ENCODE results near the gene MRTFA. TPM values are rescaled to one million over a fixed set of nuclear protein-coding genes. Genes with fewer than 3 reads are reported as not detected.
"Not testable (repeated sequence)": the region's sequence is repeated elsewhere in the genome, so short reads cannot be mapped to it uniquely, and the experiment has no call there.

The MRTFA gene
- total RNA-seq, 1 experiment from 2014 or later: 44.7 TPM

- TF ChIP-seq, protein P1, sequence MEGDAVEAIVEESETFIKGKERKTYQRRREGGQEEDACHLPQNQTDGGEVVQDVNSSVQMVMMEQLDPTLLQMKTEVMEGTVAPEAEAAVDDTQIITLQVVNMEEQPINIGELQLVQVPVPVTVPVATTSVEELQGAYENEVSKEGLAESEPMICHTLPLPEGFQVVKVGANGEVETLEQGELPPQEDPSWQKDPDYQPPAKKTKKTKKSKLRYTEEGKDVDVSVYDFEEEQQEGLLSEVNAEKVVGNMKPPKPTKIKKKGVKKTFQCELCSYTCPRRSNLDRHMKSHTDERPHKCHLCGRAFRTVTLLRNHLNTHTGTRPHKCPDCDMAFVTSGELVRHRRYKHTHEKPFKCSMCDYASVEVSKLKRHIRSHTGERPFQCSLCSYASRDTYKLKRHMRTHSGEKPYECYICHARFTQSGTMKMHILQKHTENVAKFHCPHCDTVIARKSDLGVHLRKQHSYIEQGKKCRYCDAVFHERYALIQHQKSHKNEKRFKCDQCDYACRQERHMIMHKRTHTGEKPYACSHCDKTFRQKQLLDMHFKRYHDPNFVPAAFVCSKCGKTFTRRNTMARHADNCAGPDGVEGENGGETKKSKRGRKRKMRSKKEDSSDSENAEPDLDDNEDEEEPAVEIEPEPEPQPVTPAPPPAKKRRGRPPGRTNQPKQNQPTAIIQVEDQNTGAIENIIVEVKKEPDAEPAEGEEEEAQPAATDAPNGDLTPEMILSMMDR (conservative IDR thresholded peaks at IDR 0.05): no peak
- TF ChIP-seq EZH2 (IDR thresholded peaks at IDR 0.05; ENCODE audit: low read depth): no peak
- POLR2A ChIA-PET (ENCODE audit: unreplicated experiment): no interaction called here
- H3K9me3 ChIP-seq (ENCODE audit: insufficient read depth, low read depth): no peaks in the 10 kb centered on the region
- BruUV-seq (replicated peaks): no TSS peak
- peaks cover 19% of the 10 kb centered on the region for H3K4me1 ChIP-seq (replicated peaks; ENCODE audit: insufficient read depth)
- H3K4me3 ChIP-seq: no peak overlapping the region
- H3K9me2 ChIP-seq (ENCODE audit: insufficient read depth): no peaks in the 10 kb centered on the region
- H3K4me2 ChIP-seq: no peak overlapping the region
- no peak overlapping the region for H3K27ac ChIP-seq
- H3K36me3 ChIP-seq (ENCODE audit: low read depth): peaks cover 12% of the 10 kb centered on the region; the same call in 1 of the 2 replicates
- 0 out of 2 replicates have a peak, but pooled peaks cover 4% of the 10 kb centered on the region for H4K20me1 ChIP-seq (ENCODE audit: insufficient read depth)
- peaks cover 23% of the 10 kb centered on the region for H3F3A ChIP-seq (ENCODE audit: insufficient read depth, low read depth)
- CTCF ChIA-PET: no interaction called here
- DNase-seq: no peak
- intact Hi-C loops (cut with micrococcal nuclease; ENCODE audit: unreplicated experiment): loop anchor here (5.0 kb wide), 1 partner anchor 41 kb away; no protein-coding TSS in a partner anchor
- H2AFZ ChIP-seq: no peak overlapping the region
- no peaks in the 10 kb centered on the region for H3K27me3 ChIP-seq (ENCODE audit: insufficient read depth, low read depth)
- peaks cover 58% of the 10 kb centered on the region for H3K79me2 ChIP-seq (ENCODE audit: low read depth)
Observed at GRCh38 chr22:40586781-40587180, 49.7 kb downstream of the MRTFA start.

GRCh38 chr22:40585310-40585751, 51.2 kb downstream of the MRTFA start:
- H3K4me3 ChIP-seq: no peak overlapping the region
- H3K9me2 ChIP-seq (ENCODE audit: insufficient read depth): no peaks in the 10 kb centered on the region
- intact Hi-C loops (cut with micrococcal nuclease; ENCODE audit: unreplicated experiment): loop anchor here (5.0 kb wide), 1 partner anchor 42 kb away; no protein-coding TSS in a partner anchor
- CTCF ChIA-PET: interaction anchor here (0.6 kb wide), 1 partner anchor 933 kb away, joined by 5 read pairs; no protein-coding TSS in a partner anchor
- no TSS peak for BruUV-seq (replicated peaks)
- H3K4me2 ChIP-seq: no peak overlapping the region
- DNase-seq: no peak
- H3K4me1 ChIP-seq (replicated peaks; ENCODE audit: insufficient read depth): peaks cover 19% of the 10 kb centered on the region
- no peak overlapping the region for H3K27ac ChIP-seq
- POLR2A ChIA-PET (ENCODE audit: unreplicated experiment): interaction anchor here (0.5 kb wide), 1 partner anchor 67 kb away, joined by 3 read pairs; no protein-coding TSS in a partner anchor
- TF ChIP-seq, protein P1 (conservative IDR thresholded peaks at IDR 0.05): no peak
- TF ChIP-seq EZH2 (IDR thresholded peaks at IDR 0.05; ENCODE audit: low read depth): no peak
- no peaks in the 10 kb centered on the region for H3K9me3 ChIP-seq (ENCODE audit: insufficient read depth, low read depth)
- 0 out of 2 replicates have a peak, but pooled peaks cover 4% of the 10 kb centered on the region for H4K20me1 ChIP-seq (ENCODE audit: insufficient read depth)
- H3K36me3 ChIP-seq (ENCODE audit: low read depth): peaks cover 12% of the 10 kb centered on the region; the same call in 1 of the 2 replicates
- peaks cover 49% of the 10 kb centered on the region for H3K79me2 ChIP-seq (ENCODE audit: low read depth)
- H3F3A ChIP-seq (ENCODE audit: insufficient read depth, low read depth): peaks cover 17% of the 10 kb centered on the region
- H3K27me3 ChIP-seq (ENCODE audit: insufficient read depth, low read depth): no peaks in the 10 kb centered on the region
- H2AFZ ChIP-seq: no peak overlapping the region

DNA sequence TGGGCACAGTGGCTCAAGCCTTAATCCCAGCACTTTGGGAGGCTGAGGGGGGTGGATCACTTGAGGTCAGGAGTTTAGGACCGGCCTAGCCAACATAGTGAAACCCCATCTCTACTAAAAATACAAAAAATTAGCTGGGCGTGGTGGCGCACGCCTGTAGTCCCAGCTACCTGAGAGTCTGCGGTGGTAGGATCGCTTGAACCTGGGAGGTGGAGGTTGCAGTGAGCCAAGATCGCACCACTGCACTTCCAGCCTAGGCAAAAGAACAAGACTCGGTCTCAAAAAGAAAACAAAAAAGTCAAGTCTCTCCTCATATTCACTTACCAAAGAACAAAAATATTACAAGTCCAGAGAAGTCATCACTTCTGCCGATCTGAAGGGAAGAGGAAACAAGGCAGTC, 51.8 kb downstream of the MRTFA start:
- H3K4me2 ChIP-seq; H3K9me3 ChIP-seq (ENCODE audit: insufficient read depth, low read depth); H3K27ac ChIP-seq; H3K9me2 ChIP-seq (ENCODE audit: insufficient read depth); H3K27me3 ChIP-seq (ENCODE audit: insufficient read depth, low read depth); H3K4me3 ChIP-seq; H4K20me1 ChIP-seq (ENCODE audit: insufficient read depth); DNase-seq; POLR2A ChIA-PET (ENCODE audit: unreplicated experiment); H2AFZ ChIP-seq; BruUV-seq (replicated peaks): not testable (repeated sequence)
- H3K79me2 ChIP-seq (ENCODE audit: low read depth): peaks cover 44% of the 10 kb centered on the region
- CTCF ChIA-PET: interaction anchor here (0.6 kb wide), 1 partner anchor 934 kb away, joined by 5 read pairs; no protein-coding TSS in a partner anchor
- peaks cover 12% of the 10 kb centered on the region for H3F3A ChIP-seq (ENCODE audit: insufficient read depth, low read depth)
- H3K36me3 ChIP-seq (ENCODE audit: low read depth): peaks cover 12% of the 10 kb centered on the region; the same call in 1 of the 2 replicates
- intact Hi-C loops (cut with micrococcal nuclease; ENCODE audit: unreplicated experiment): loop anchor here (5.0 kb wide), 1 partner anchor 43 kb away; no protein-coding TSS in a partner anchor
- H3K4me1 ChIP-seq (replicated peaks; ENCODE audit: insufficient read depth): peaks cover 18% of the 10 kb centered on the region

Data from PC-9 (cell line).